Hematopoietic multipotent progenitor cell treated with erythropoietin and hydrocortisone succinate and interleukin-3 and kit ligand, for 4 days (in vitro differentiated cells): ENCODE measurements around the gene MYOC.
"Not testable (repeated sequence)": the region's sequence is repeated elsewhere in the genome, so short reads cannot be mapped to it uniquely, and the experiment has no call there.

Experiments used
- DNase-seq: peaks from one replicate; pipeline ENCODE4 v3.0.0-alpha.2; 2015

The MYOC gene

DNA sequence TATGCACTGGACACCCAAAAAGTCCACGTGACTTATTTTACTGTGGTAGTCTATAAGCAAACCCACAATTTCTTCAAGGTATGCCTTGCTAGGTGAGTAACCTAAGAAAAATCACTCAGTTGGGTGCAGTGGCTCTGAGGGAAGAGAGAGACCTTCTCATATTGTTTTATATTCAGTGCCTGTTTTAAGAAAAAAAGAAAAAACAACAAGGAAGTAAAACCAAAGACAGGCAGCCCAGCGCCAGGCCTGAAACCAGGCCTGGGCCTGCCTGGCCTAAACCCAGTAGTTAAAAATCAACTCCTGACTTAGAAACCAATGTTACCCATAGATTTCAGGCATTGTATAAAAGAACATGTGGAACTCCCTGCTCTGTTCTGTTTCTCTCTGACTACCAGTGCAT, 52.2 kb downstream of the MYOC start:
- DNase-seq, result not testable (repeated sequence)

DNA sequence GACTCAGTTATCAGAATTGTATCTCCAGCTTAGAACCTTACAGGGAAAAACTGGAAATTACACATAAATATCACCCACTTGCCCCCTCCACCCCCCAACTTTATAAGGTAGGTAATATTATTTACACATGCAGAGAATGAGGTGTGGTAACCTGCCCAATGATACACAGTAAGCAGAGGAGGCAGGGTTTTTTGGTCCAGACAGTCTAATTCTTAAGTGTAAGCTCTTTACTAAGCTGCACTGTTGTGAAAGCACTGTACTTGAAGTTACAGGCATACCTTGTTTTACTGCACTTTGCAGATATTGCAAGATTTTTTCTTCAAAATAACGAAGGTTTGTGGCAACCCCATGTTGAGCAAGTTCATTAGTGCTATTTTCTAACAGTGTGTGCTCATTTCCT, 55.3 kb downstream of the MYOC start:
- DNase-seq, result peak; percentile 52

DNA sequence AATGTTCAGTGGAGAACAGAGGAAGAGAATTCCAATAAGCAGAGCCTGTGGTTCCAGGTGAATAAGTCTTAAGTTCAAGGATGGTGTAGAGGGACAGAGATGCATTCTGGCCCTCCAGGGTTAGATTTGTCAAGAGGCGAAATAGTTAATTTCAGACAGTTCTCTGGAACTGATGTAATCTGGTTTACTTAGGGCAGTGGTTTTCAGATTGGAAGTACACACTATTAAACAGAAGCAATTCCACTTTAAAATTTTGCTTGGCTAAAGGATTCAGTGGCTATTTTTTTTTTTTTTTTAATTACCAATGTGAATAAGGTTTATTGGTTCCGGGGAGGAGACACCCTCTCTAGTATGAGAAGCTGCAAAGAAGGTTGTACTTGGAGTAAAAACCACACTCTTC, 55.8 kb downstream of the MYOC start:
- DNase-seq, result no peak

DNA sequence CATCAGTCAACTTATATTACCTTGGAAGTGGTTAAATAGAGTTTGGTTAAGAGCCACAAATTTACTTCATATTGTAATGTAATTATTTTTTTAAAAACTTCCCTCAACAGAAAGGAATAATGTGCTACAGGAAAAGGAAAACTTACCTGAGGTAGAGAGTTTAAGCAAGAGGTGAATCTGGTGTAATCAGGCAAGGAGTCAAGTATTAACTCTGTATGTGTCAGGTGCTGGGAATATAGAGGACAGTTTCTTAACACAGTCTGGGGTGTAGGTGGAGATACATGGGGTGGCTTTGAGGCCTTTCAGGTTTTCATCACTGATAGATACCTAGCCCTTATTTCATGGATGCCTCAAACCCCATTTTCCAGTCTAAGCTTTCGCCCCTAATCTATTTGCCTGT, 56.4 kb downstream of the MYOC start:
- DNase-seq, result no peak

DNA sequence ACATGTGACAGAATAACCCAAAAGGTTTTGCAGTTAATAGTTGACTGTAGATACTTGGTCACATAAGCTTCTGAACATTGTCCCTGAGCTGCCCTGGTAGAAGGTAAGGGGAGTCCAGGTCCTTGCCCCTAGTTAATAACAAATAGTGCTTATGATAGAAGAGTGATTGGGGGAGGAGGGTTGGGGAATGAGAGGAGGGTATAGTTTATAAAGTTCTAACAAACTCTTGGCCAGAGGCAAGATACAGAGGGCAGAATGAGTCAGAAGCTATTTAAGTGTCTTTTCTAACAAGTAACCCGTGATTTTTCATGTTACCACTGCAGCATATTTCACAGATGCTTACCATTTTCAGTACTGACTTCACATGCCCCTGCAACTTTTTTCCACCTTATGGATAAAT, 57.2 kb downstream of the MYOC start:
- DNase-seq, result no peak

DNA sequence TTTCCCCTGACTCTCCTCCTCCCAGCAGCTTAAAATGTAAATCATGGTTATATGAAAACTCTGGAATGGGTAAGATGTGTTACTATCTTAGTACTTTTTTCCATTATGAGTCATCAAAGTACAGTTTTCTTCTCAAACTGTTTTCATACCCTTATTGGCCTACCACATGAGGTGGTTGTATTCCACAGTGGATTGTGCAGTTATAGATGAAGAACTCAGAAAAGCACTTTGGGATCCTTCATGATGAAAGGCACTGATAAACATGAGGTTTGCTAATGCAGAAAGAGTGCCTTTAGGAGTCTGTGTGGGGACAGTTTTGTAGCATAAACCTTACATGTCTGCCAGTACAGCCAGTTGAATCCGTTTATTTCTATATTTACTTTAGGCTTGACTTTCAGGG, 62.5 kb downstream of the MYOC start:
- no peak for DNase-seq

DNA sequence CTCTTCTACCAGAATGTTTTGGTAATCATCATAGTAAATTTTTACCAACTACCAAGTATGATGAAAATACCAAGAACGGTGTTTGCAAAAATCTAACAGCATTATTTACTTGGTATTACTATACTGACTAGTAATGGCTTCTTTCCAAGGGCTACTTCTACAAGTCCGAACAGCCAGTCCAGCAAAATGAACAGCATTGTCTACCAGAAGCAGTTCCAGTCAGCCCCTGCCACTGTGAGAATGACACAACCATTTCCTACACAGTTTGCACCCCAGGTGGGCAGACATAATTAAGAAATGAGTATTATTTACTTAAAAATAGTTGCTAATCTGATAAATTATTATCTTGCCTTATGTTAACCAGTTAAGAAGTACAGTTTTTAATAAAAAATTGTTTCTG, 64.3 kb downstream of the MYOC start:
- DNase-seq, result no peak

DNA sequence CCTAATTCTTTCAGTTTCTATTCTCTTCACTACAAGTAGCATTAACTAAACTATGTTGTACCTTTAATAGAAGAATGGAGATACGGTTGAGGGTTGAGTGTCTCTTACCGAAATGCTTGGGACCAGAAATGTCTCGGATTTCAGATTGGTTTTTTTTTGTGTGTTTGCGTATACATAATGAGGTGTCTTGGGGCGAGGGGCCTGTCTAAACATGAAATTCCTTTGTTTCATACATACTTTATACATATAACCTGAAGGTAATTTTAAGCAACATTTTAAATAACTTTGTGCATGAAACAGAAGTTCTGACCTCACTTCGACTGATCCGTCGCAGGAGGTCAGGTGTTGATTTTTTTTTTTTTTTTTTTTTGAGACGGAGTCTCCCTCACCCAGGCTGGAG, 66.8 kb downstream of the MYOC start:
- DNase-seq, result no peak
